Retinal pigment epithelial cell (primary cell): ENCODE measurements around the gene NUTM1.

Experiments
- DNase-seq: peaks from one replicate; pipeline ENCODE4 v3.0.0-alpha.2; 2010; ENCODE audit warnings: low read depth
- H3K4me3 ChIP-seq: 2 replicates; pipeline ENCODE4 v1.5.1; 2011; ENCODE audit warnings: mild to moderate bottlenecking, low read length, control low read depth, moderate library complexity
- TF ChIP-seq, protein P1 (sequence below): conservative IDR thresholded peaks from 2 replicates; pipeline ENCODE4 v1.5.1; 2011; ENCODE audit warnings: low read depth, low read length, control low read depth, inconsistent platforms

Gene NUTM1

DNA sequence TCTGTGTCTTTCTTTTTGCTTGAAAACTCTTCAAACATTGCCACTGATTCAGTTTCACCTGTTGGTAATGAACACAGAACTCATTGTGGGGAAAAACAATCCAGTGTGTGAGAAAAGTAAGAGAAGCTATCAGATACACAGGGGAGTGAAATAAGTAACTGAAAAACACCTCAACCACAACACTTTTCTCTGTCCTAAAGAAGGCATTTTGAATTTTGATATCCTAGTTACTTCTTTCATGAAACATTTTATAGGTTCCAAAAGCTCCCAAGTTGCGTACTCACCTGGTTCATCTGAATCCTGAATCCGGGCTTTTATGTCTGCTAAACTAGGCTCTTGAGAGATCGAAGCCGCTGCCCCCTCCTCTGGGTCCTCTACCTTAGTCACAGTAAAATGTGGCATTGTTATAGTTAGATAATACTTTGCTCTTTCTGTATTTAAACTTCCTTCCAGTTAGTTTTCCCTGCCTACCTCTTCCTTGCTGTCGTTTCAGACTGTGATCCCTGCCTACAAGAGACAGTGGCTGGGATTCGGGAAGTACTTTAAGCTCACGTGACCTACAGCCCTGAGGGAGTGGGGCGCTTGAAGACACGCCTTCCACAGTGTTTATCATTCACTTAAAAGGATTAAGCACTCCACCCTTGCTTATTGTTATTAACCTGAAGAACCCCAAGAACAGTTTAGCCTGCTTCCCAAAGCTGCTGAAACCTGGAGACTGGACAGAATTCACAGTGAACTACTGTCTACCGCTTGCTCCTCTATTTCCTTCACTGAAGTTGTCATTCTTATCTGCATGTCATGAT, 24.6 kb upstream of the NUTM1 start:
- peak; percentile 20 for DNase-seq
- TF ChIP-seq, protein P1, sequence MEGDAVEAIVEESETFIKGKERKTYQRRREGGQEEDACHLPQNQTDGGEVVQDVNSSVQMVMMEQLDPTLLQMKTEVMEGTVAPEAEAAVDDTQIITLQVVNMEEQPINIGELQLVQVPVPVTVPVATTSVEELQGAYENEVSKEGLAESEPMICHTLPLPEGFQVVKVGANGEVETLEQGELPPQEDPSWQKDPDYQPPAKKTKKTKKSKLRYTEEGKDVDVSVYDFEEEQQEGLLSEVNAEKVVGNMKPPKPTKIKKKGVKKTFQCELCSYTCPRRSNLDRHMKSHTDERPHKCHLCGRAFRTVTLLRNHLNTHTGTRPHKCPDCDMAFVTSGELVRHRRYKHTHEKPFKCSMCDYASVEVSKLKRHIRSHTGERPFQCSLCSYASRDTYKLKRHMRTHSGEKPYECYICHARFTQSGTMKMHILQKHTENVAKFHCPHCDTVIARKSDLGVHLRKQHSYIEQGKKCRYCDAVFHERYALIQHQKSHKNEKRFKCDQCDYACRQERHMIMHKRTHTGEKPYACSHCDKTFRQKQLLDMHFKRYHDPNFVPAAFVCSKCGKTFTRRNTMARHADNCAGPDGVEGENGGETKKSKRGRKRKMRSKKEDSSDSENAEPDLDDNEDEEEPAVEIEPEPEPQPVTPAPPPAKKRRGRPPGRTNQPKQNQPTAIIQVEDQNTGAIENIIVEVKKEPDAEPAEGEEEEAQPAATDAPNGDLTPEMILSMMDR: no peak
- H3K4me3 ChIP-seq: peak overlapping the region; percentile 59

DNA sequence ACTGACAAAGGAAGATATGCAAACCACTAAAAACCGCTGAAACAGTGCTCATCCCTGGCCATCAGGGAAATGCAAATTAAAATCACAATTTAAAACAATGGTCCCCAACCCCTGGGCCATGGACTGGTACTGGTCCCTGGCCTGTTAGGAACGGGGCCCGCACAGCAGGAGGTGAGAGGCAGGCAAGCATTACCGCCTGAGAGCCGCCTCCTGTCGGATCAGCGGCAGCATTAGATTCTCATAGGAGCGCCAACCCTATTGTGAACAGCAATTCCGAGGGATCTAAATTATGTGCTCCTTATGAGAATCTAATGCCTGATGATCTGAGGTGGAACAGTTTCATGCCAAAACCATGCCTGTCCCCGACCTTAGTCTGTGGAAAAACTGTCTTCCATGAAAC, 19.9 kb upstream of the NUTM1 start:
- TF ChIP-seq, protein P1: no peak
- DNase-seq: no peak
- no peak overlapping the region for H3K4me3 ChIP-seq

DNA sequence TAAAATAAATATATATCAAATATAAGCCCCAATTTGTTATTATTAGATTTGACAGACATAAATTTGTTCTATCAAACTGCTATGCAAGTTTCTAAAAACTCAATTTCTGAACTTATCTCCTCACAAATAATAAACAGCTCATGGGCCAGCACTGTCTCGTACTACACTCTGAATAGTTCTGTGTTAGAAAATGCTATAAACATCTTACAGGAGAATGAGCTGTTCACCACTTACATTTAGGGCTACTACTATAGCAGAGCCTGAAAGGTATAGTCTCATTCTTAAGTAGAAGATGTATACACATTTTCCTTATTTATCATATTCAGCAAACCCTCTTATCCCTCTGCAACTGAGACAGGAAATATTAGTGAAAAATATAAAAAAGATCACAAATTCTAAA, 18.2 kb upstream of the NUTM1 start:
- H3K4me3 ChIP-seq: no peak overlapping the region
- DNase-seq: no peak
- TF ChIP-seq, protein P1: no peak

- no peak overlapping the region for H3K4me3 ChIP-seq
- DNase-seq: no peak
- TF ChIP-seq, protein P1: no peak
Observed at GRCh38 chr15:34325368-34325767, 17.7 kb upstream of the NUTM1 start.

DNA sequence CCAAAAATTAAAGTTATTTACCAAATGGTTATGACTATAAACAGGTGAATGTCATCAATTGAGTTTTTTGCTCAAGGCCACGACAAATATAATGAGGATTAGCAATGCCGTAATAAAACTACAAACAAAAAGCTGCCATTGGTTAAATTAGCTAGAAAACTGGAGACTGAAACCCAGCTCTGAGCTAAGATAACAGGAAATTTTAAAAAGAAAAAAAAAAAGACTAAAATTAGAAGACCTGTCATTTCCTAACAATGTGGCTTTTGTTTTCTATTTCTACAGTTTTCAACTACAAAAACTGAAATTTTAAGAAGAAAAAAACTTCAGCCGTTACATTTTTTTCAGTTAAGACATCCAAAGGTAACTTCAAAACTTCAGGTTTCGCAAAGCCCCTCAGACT, 15.2 kb upstream of the NUTM1 start:
- no peak overlapping the region for H3K4me3 ChIP-seq
- TF ChIP-seq, protein P1: no peak
- no peak for DNase-seq

GRCh38 chr15:34329006-34329405, 14.1 kb upstream of the NUTM1 start:
- H3K4me3 ChIP-seq: no peak overlapping the region
- TF ChIP-seq, protein P1: no peak

DNA sequence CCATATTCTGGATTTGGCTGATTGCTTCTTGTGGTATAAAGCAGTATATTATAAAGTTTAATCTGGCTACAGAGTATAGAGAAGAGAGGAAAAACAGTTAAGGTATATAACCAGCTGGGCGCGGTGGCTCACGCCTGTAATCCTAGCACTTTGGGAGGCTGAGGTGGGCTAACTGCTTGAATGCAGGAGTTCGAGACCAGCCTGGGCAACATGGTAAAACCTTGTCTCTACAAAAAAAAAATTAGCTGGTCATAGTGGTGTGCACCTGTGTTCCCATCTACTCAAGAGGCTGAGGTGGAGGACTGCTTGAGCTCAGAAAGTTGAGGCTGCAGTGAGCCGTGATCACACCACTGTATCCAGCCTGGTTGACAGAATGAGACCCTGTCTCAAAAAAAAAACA, 12.8 kb upstream of the NUTM1 start:
- DNase-seq: no peak
- TF ChIP-seq, protein P1: no peak
- H3K4me3 ChIP-seq: no peak overlapping the region

More at GRCh38 chr15:34329006-34329405, 14.1 kb upstream of the NUTM1 start:
- DNase-seq: no peak
